ENCODE results near the gene RALY.

GRCh38 chr20:34013554-34013953, 19.8 kb downstream of the RALY start:
- TF ChIP-seq POLR2AphosphoS5 (IDR thresholded peaks at IDR 0.05) (no peak), CTCF (IDR thresholded peaks at IDR 0.05) (no peak), POLR2A (IDR thresholded peaks at IDR 0.05) (no peak)

Measured in suprapubic skin (tissue), 4 donors.